ENCODE results near the gene PALMD. TPM values are rescaled to one million over a fixed set of nuclear protein-coding genes. Genes with fewer than 3 reads are reported as not detected.

The PALMD gene
- total and polyA plus RNA-seq, 11 donors = 74.0 to 236 (median 120) TPM

DNA sequence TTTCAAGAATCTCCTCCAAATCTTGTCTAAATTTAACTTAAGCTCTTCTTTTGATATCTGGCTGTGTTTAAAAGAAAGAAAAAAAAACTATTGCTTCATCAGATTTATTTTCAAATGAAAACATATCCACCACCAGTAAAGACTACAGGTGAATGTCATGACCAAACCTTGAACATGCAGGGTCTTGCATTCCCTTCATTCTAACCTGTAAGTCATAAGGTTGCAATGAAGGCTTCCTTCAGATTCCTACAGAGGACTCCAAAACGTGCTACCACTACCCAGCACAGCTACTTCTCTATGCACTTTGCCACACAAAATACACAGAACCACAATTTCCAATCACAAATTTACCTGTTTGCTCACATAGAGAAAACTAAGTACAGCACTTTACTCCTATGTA is 94.2 kb downstream of the PALMD start:
- Histone ChIP-seq H3K4me1 (peaks cover 0 to 5% (median 0%) of the 10 kb centered on the region in 12 donors), H3K9me3 (no peaks in the 10 kb centered on the region), H3K27ac (no peak overlapping the region), H3K36me3 (peaks cover 0 to 54% (median 21%) of the 10 kb centered on the region in 9 donors), H3K27me3 (no peaks in the 10 kb centered on the region), H3K4me3 (no peak overlapping the region)
- intact Hi-C loops (cut with DNase I) = no loop called here
- WGBS, 4 donors = 51 to 76% (median 68%) methylated on average over 1 of the region's 1 CpG
- no peak for ATAC-seq
- TF ChIP-seq CTCF (IDR thresholded peaks at IDR 0.05) (no peak), POLR2A (IDR thresholded peaks at IDR 0.05) (no peak)
- DNase-seq = no peak

Other genes starting within 250 kb of the PALMD start
- gene FRRS1, start 120.5 kb downstream of the PALMD start, total RNA-seq = 1 to 10 TPM; 2.8 to 9.3 (median 5.4) TPM
- 1 to 10 TPM in 1 of 2 donors, under 1 TPM in 1; 0.50 to 6.6 TPM for gene FRRS1, start 120.5 kb downstream of the PALMD start, polyA plus RNA-seq
- gene AGL, start 204.2 kb downstream of the PALMD start, total RNA-seq = 10 to 100 TPM; 19.1 to 70.4 (median 52.9) TPM
- 10 to 100 TPM; 18.1 to 28.1 TPM for gene AGL, start 204.2 kb downstream of the PALMD start, polyA plus RNA-seq